Duodenal mucosa (tissue), 2 donors: ENCODE results near the gene XXYLT1.
A peak's percentile ranks its signal among the peaks of the same experiment; 100 is the strongest.

Source experiments
- H3K27ac ChIP-seq: one replicate; pipeline ENCODE4 v1.7.0; 2013; ENCODE audit warnings: low read depth, low read length
- H3K27me3 ChIP-seq, 2 donors: one replicate each; pipeline ENCODE4 v1.7.0; 2013; ENCODE audit warnings: low read length in 2 of 2, control low read depth in 1 of 2; ENCODE audit not compliant: insufficient read depth in 2 of 2, control insufficient read depth in 1 of 2
- H3K36me3 ChIP-seq, 2 donors: one replicate each; pipeline ENCODE4 v1.7.0; 2013; ENCODE audit warnings: low read length in 2 of 2, control low read depth in 1 of 2; ENCODE audit not compliant: insufficient read depth in 2 of 2, control insufficient read depth in 1 of 2
- H3K4me1 ChIP-seq, 2 donors: one replicate each; pipeline ENCODE4 v1.7.0; 2013; ENCODE audit warnings: low read length in 2 of 2, control low read depth in 1 of 2; ENCODE audit not compliant: insufficient read depth in 2 of 2, control insufficient read depth in 1 of 2
- H3K4me3 ChIP-seq, 2 donors: one replicate each; pipeline ENCODE4 v1.7.0; 2013; ENCODE audit warnings: low read length in 2 of 2, low read depth in 1 of 2
- H3K9ac ChIP-seq, 2 donors: one replicate each; pipeline ENCODE4 v1.7.0; 2013; ENCODE audit warnings: low read length in 2 of 2, low read depth in 1 of 2
- H3K9me3 ChIP-seq, 2 donors: one replicate each; pipeline ENCODE4 v1.7.0; 2013; ENCODE audit warnings: low read length in 2 of 2, control low read depth in 1 of 2; ENCODE audit not compliant: control insufficient read depth in 1 of 2

Gene XXYLT1

DNA sequence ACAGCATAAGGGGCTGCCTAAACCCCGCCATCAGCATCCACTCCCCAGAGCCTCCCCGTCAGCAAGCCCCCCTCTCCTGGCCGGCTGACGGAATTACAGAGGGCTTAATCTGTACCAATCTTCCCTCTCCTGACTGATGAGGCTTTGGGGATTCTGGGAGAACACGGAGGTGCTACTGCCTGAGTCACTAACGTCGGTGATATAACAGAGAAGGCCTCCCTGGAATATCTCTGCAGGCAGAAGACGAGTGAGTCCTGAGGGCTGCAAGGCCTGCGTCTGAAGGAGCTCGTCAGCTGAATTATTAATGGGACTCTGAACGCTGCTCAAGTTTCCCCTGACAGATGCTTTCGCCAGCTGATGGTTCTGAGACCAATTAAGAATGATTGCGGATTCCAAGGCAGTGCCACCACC is 147.7 kb downstream of the XXYLT1 start:
- no peaks in the 10 kb centered on the region for H3K9me3 ChIP-seq
- H3K27ac ChIP-seq: no peak overlapping the region
- H3K4me3 ChIP-seq: no peak overlapping the region
- H3K36me3 ChIP-seq: peaks cover 0 to 4% of the 10 kb centered on the region in 2 donors
- no peak overlapping the region for H3K9ac ChIP-seq
- peaks cover 5 to 8% of the 10 kb centered on the region in 2 donors for H3K4me1 ChIP-seq
- H3K27me3 ChIP-seq: no peaks in the 10 kb centered on the region

DNA sequence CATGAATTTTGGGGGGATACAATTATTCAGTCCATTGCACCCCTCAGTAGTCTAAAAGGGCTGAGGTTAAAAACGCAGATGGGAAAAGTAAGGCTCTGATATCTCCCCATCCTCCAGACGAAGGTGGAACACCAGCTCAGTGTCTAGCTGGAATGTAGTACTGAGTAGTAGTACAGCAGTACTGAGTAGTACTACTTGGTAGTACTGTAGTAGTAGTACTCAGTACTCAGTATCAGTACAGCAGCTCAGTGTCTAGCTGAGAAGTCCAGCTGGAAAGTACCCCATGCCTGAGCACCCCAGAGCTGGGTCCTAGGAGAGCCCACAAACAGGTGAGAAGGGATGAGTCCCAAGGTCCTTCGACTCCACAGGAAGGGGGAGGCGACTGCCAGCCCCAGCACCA is 148.7 kb downstream of the XXYLT1 start:
- Histone ChIP-seq H3K27ac (no peak overlapping the region), H3K9me3 (no peaks in the 10 kb centered on the region), H3K4me3 (no peak overlapping the region), H3K9ac (no peak overlapping the region), H3K4me1 (peaks cover 10 to 18% of the 10 kb centered on the region in 2 donors), H3K36me3 (peaks cover 0 to 4% of the 10 kb centered on the region in 2 donors), H3K27me3 (no peaks in the 10 kb centered on the region)

DNA sequence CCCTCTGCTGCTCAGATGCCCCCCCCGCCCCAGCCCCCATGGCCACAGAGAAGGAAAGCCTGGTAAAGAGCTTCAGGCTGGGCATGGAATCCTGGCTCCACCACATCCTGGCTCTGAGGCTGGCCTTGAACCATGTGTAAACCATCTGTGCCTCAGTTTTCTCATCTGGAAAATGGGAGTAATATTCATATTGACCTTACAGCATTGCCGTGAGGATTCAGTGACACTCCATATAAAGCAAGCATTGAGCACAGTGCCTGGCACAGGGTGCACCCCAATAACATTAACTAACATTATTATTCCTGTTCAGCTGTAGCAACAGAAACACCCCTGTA is 150.7 kb downstream of the XXYLT1 start:
- H3K27ac ChIP-seq: no peak overlapping the region
- no peak overlapping the region for H3K4me3 ChIP-seq
- H3K4me1 ChIP-seq: peaks cover 21 to 22% of the 10 kb centered on the region in 2 donors
- no peak overlapping the region for H3K9ac ChIP-seq
- no peaks in the 10 kb centered on the region for H3K9me3 ChIP-seq
- no peaks in the 10 kb centered on the region for H3K36me3 ChIP-seq
- H3K27me3 ChIP-seq: no peaks in the 10 kb centered on the region

DNA sequence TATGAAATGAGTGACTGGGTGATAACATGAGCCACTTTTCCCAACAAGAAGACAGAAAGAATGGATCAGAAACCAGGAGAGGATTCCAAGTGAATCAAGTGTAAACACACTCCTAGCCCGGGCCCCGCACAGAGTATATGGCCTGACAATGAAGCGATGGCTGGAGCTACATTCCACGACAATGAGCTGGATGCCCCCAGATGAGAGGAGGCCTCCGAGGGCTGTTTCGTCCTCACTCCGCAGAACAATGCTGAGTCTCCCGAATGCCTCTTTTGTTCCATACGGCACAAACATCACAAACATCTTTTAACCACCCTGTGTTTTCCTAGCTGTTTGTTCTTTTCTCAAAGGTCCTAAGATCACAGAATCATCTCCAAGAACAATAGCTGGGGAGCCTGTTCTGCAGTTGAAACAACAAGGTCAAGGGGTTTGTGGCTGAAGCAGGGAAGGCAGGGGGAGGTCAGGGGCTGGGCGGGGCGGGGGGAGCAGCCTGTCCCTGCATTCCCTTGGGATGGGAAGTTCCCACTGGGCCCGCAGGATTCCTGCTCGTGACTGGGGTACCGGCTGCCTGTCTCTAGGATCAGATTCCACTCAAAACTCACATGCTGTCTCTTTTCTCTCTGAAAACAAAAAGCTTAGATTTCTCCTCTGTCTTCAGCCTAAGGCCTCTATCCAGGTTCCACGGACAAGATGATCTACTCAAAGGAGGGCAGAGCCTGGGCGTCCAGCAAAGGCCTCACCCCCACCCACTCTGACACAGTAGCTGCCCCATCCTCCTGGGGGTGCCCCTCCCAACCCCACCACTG is 151.3 kb downstream of the XXYLT1 start:
- Histone ChIP-seq H3K4me3 (no peak overlapping the region), H3K27ac (no peak overlapping the region), H3K4me1 (peaks cover 21 to 22% of the 10 kb centered on the region in 2 donors), H3K9me3 (no peaks in the 10 kb centered on the region), H3K9ac (no peak overlapping the region), H3K27me3 (no peaks in the 10 kb centered on the region), H3K36me3 (no peaks in the 10 kb centered on the region)

DNA sequence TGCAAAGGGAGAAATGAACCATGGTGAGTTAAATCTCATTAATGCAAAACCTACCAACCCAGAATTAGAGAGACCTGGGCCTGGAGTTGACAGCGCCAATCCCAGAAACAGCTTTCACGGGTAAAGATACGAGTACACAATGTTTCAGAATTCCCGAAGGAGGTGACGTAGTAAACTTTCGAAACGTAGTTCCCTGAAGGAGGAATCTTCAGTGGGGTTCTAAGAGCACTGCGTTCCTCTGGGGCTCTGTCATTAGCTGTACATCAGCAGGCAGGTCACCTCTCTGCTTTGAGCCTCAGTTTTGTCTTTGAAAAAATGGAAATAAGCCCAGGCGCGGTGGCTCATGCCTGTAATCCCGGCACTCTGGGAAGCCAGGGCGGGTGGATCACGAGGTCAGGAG is 152.3 kb downstream of the XXYLT1 start:
- peak overlapping the region in 1 of 2 donors; percentile 1 for H3K4me3 ChIP-seq
- H3K4me1 ChIP-seq: peaks cover 21 to 22% of the 10 kb centered on the region in 2 donors
- H3K27ac ChIP-seq: no peak overlapping the region
- no peaks in the 10 kb centered on the region for H3K27me3 ChIP-seq
- H3K36me3 ChIP-seq: no peaks in the 10 kb centered on the region
- no peak overlapping the region for H3K9ac ChIP-seq
- H3K9me3 ChIP-seq: no peaks in the 10 kb centered on the region

DNA sequence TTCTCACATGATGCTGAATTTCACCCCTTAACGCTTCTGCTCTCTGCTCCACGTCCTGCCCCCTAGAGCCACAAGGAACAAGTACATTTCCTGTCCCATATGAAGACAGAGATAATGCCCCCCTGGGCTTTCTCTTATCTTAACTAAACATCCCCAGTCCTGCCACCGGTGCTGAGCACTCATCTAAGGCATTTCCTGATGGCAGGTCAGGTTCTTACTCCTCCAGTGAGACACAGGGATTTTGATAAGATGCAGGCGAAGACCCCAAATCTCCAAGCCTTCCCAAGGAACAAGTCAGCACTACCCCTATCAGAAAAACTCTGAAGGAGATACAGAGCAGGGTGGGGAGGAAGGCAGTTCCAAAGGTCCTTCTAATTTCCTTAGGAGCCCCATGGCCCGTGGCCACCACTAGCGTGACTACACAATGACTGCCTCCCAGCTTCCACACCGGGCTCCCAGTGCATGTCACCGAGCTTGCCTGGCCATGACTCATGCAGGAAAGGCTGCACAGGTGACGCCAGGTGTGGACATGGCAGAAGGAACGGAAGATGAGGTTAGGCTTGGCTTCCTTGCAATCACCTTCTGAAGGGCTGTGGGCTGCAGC is 152.9 kb downstream of the XXYLT1 start:
- no peak overlapping the region for H3K9ac ChIP-seq
- H3K27ac ChIP-seq: no peak overlapping the region
- H3K27me3 ChIP-seq: no peaks in the 10 kb centered on the region
- H3K9me3 ChIP-seq: no peaks in the 10 kb centered on the region
- H3K4me3 ChIP-seq: peak overlapping the region in 1 of 2 donors; percentile 1
- H3K4me1 ChIP-seq: peaks cover 21 to 22% of the 10 kb centered on the region in 2 donors
- no peaks in the 10 kb centered on the region for H3K36me3 ChIP-seq

DNA sequence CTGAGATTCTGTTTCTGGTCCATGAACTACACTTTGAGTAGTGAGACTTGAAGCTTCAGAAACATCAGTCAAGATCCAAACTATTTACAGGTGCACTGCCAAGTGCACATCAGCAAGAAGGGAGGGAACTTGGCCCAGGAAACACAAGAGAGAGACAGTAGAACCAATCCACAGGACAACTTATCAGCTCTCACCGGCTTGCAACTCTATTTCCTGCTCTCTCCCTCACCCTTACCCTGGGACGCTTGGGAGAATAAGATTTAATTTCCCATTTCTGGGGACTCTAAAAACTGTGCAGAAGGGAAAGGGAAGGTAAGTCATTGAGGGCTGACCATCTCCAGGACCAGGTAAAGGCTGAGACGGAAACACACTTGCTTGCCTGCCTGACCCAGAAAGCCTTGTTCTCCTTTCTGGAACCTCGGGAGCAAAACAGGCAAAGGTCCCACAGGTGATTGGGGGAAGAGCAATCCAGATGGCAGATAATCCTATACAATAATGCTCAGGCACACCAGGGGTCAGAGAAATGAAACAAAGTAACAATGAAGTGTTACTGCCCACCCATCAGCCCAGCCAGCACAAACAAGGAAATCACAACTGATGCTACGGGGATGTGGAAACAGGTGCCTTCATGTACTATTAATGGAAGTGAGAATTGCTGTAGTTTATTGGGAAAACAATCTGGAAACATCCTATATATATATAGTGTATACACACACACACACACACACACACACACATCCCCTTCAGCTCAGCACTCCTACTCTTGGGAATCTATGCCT is 154.4 kb downstream of the XXYLT1 start:
- H3K4me3 ChIP-seq: no peak overlapping the region
- no peak overlapping the region for H3K9ac ChIP-seq
- no peaks in the 10 kb centered on the region for H3K9me3 ChIP-seq
- no peak overlapping the region for H3K27ac ChIP-seq
- no peaks in the 10 kb centered on the region for H3K36me3 ChIP-seq
- H3K27me3 ChIP-seq: no peaks in the 10 kb centered on the region
- peaks cover 21 to 22% of the 10 kb centered on the region in 2 donors for H3K4me1 ChIP-seq

DNA sequence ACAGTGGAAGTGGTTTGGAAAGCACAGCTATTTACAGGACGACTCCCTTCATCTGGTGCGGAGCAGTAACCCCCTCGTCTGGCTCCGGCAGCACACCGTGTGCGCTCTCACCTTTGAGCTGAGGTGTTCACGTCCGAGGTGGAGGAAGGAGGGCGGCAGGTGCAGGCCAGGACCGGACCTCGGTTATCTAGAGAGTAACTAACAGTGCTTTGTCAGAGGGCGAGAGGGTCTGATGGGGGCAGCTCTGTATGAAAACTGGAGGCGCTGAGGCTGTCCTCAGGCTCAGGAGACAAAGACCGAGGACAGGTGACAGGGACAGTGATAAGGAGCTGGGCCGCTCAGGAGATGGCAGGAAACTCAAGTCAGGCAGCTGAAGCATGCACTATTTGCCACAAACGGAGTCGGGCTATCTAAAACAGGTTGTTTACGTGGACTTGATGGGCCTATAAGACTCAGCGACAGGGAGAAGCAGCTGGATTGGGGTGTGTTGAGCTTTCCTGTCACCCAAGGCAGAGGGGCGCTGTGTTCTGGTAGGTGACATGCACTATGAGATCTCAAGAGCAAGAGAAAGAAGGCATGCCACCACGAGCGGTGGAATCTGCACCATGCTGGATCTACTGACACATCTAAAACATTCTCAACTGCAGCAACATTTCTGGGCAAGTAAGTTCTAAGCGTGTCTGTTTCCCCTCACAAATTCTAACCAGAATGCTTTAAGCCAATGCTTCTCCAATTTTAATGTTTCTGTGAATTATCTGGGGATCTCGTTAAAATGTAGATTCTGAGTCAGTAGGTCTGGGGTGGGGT is 155.2 kb downstream of the XXYLT1 start:
- no peak overlapping the region for H3K4me3 ChIP-seq
- H3K36me3 ChIP-seq: no peaks in the 10 kb centered on the region
- no peak overlapping the region for H3K9ac ChIP-seq
- no peaks in the 10 kb centered on the region for H3K27me3 ChIP-seq
- no peak overlapping the region for H3K27ac ChIP-seq
- H3K9me3 ChIP-seq: no peaks in the 10 kb centered on the region
- peaks cover 21 to 26% of the 10 kb centered on the region in 2 donors for H3K4me1 ChIP-seq

DNA sequence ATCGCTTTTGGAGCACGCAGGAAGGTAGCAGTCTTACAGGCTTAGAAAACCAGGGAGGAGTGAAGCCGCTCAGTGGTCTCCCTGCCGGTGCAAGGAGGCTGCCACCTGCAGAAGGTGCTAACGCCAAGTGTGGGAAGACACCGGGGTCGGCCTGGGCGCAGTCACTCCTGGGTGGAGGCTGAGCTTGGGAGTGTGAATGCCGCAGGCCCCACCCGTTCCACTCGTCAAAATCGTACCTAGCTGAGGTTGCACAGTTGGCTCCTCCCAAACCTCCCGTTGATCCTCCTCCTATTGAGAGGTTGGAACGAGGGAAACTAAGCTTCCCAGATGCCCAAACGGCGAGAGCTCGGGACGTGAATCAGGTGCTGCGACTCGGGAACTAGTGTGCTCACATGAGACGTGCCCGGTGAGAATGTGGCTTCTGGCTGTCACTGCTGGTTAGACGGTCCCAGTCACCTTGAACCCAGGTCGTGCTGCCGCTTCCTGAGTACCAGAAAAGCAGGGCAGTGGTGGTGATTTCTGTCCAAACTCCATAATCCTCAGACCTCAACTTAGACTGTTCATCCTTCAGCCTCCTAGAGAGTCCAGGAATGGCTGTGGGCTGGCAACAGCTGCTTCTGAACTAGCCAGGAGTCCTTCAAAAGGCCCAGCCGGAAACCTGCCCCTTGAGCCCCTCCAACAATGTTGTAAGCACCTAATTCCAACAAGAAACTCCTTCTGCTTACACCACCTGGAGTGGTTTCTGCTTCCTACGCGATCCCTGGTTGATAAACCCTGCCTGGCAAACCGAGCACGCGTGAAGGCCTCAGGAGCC is 156.0 kb downstream of the XXYLT1 start:
- H3K9ac ChIP-seq: no peak overlapping the region
- no peak overlapping the region for H3K27ac ChIP-seq
- no peaks in the 10 kb centered on the region for H3K9me3 ChIP-seq
- H3K36me3 ChIP-seq: no peaks in the 10 kb centered on the region
- H3K4me3 ChIP-seq: no peak overlapping the region
- H3K27me3 ChIP-seq: no peaks in the 10 kb centered on the region
- peaks cover 21 to 26% of the 10 kb centered on the region in 2 donors for H3K4me1 ChIP-seq
